Measurements from ENCODE around the gene TBC1D13.
"Not testable (repeated sequence)": the region's sequence is repeated elsewhere in the genome, so short reads cannot be mapped to it uniquely, and the experiment has no call there.

The TBC1D13 gene

DNA sequence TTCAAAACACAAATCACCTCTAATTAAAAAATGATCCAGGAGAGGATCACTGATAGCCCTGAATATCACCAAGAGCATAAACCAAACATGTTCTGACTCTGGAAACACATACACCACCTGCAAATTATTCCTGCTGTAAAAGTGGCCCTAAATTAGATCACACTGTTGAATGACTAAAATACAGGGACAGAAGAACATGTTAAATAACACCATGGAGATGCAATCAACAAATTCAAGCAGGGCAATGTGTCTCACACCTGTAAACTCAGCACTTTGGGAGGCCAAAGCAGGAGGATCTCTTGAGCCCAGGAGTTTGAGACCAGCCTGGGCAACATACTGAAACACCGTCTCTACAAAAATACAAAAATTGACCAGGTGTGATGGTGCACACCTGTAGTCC is 60.8 kb downstream of the TBC1D13 start:
- DNase-seq: no peak

GRCh38 chr9:128851024-128851423 is 64.0 kb downstream of the TBC1D13 start:
- not testable (repeated sequence) for DNase-seq

DNA sequence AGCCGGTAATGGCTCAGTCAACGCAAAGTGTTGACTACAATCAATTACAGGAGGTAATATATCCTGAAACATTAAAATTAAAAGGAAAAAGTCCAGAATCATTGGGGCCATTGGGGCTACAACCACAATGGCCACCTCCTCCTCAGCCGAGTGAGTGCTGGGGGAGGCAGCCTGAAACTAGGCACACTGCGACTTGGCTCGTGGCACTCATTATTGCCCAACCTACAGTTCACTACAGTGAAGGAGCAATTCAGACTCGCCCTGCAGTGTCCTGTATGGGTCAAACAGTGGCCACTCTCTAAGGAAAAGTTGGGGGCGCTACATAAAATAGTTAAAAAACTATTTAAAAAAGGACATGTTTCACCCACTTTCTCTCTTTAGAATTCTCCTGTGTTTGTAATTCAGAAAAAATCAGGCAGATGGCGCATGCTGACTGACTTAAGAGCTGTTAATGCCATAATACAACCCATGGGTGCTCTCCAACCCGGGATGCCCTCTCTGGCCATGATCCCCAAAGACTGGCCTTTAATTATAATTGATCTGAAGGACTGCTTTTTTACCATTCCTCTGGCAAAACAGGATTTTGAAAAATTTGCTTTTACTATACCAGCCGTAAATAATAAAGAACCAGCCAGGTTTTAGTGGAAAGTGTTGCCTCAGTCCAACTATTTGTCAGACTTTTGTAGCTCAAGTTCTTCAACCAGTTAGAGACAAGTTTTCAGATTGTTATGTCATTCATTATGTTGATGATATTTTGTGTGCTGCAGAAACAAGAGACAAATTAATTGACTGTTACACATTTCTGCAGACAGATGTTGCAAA is 64.9 kb downstream of the TBC1D13 start:
- DNase-seq: peak; percentile 35

DNA sequence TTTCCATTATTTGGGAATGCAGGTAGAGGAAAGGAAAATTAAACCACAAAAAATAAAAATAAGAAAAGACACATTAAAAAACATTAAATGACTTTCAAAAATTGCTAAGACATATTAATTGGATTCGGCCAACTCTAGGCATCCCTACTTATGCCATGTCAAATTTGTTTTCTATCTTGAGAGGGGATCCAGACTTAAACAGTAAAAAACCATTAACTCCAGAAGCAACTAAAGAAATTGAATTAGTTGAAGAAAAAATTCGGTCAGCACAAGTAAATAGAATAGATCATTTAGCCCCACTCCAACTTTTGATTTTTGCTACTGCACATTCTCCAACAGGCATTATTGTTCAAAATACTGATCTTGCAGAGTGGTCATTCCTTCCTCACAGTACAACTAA is 65.6 kb downstream of the TBC1D13 start:
- DNase-seq: not testable (repeated sequence)

DNA sequence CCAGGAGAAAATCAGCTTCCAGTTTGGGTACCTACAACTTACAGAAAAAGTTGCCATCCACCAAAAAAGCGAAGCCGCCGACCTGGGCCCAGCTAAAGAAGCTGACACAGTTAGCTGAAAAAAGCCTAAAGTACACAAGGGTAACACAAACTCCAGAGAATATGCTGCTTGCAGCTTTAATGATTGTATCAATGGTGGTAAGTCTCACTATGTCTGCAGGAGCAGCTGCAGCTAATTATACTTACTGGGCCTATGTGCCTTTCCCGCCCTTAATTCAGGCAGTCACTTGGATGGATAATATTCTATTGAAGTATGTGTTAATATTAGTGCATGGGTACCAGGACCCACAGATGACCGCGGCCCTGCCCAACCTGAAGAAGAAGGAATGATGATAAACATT is 67.4 kb downstream of the TBC1D13 start:
- not testable (repeated sequence) for DNase-seq

- not testable (repeated sequence) for DNase-seq
Measured at GRCh38 chr9:128858476-128858875, 71.4 kb downstream of the TBC1D13 start.
